HK-2 (cell line): Measurements from ENCODE around the gene PCDH15.

Source experiments
- DNase-seq: peaks from one replicate; pipeline ENCODE4 v3.0.0-alpha.2; 2018; ENCODE audit not compliant: unreplicated experiment

Gene PCDH15

GRCh38 chr10:54372179-54372578 is 428.9 kb downstream of the PCDH15 start:
- no peak for DNase-seq

GRCh38 chr10:54368984-54369383 is 432.0 kb downstream of the PCDH15 start:
- no peak for DNase-seq

- no peak for DNase-seq
These were observed 437.6 kb downstream of the PCDH15 start for GRCh38 chr10:54363390-54363789.

GRCh38 chr10:54342058-54342457 is 459.0 kb downstream of the PCDH15 start:
- DNase-seq = no peak

GRCh38 chr10:54335296-54335695 is 465.7 kb downstream of the PCDH15 start:
- no peak for DNase-seq

- DNase-seq = no peak
These were observed 481.7 kb downstream of the PCDH15 start for GRCh38 chr10:54319341-54319740.

- DNase-seq = no peak
These were observed 482.6 kb downstream of the PCDH15 start for GRCh38 chr10:54318470-54318869.

- no peak for DNase-seq
These were observed 486.6 kb downstream of the PCDH15 start for GRCh38 chr10:54314430-54314829.

GRCh38 chr10:54284526-54285193 is 516.4 kb downstream of the PCDH15 start:
- peak; percentile 66 for DNase-seq

- no peak for DNase-seq
These were observed 519.0 kb downstream of the PCDH15 start for GRCh38 chr10:54282012-54282411.

GRCh38 chr10:54266395-54266794 is 534.6 kb downstream of the PCDH15 start:
- no peak for DNase-seq

- no peak for DNase-seq
These were observed 538.3 kb downstream of the PCDH15 start for GRCh38 chr10:54262726-54263125.

- no peak for DNase-seq
These were observed 541.9 kb downstream of the PCDH15 start for GRCh38 chr10:54259104-54259503.

GRCh38 chr10:54234832-54235231 is 566.2 kb downstream of the PCDH15 start:
- DNase-seq = no peak

GRCh38 chr10:54203401-54203800 is 597.6 kb downstream of the PCDH15 start:
- no peak for DNase-seq

GRCh38 chr10:54198051-54198450 is 603.0 kb downstream of the PCDH15 start:
- DNase-seq = no peak

GRCh38 chr10:54194806-54195205 is 606.2 kb downstream of the PCDH15 start:
- no peak for DNase-seq

GRCh38 chr10:54159924-54160323 is 641.1 kb downstream of the PCDH15 start:
- DNase-seq = no peak

- DNase-seq = no peak
These were observed 652.5 kb downstream of the PCDH15 start for GRCh38 chr10:54148508-54148907.

- DNase-seq = no peak
These were observed 661.1 kb downstream of the PCDH15 start for GRCh38 chr10:54139819-54140428.

GRCh38 chr10:54137396-54137795 is 663.6 kb downstream of the PCDH15 start:
- no peak for DNase-seq

- no peak for DNase-seq
These were observed 667.8 kb downstream of the PCDH15 start for GRCh38 chr10:54133203-54133602.

GRCh38 chr10:54131833-54132232 is 669.2 kb downstream of the PCDH15 start:
- no peak for DNase-seq

- DNase-seq = no peak
These were observed 670.6 kb downstream of the PCDH15 start for GRCh38 chr10:54130394-54130793.
